Panc1 (cell line): ENCODE measurements around the gene CDCP1. TPM values are rescaled to one million over a fixed set of nuclear protein-coding genes. Genes with fewer than 3 reads are reported as not detected.

ENCODE experiments used
- ATAC-seq: fragments of 200-7000 bp; cut with Tn5 transposase; 2 replicates; pipeline ENCODE4 v1.9.1; 2020; ENCODE audit warnings: mild to moderate bottlenecking, moderate library complexity
- BruUV-seq: library from RNA; stranded (reverse); fragments of 400-500 nt; replicated peaks from 2 replicates; lab custom pipeline; 2021; lab: Mats Ljungman, UMichigan
- CTCF ChIA-PET: fragments of 300-600 bp; sonication (Branson Sonifier 250); formaldehyde crosslinking; loops from one replicate; lab custom pipeline; 2022; ENCODE audit warnings: antibody characterized with exemption; lab: Charles Lee
- POLR2A ChIA-PET: fragments of 300-600 bp; sonication (Branson Sonifier 250); formaldehyde crosslinking; loops from one replicate; lab custom pipeline; 2022; ENCODE audit warnings: antibody characterized with exemption; lab: Charles Lee
- DNase-seq: peaks from one replicate; pipeline ENCODE4 v3.0.0-alpha.2; 2010; ENCODE audit warnings: low read depth, low spot score
- H3K27ac ChIP-seq: 2 replicates; pipeline ENCODE4 v1.5.1; 2011; ENCODE audit warnings: mild to moderate bottlenecking, low read length, inconsistent platforms
- H3K27me3 ChIP-seq: fragments of 200-500 bp; sonication (Bioruptor generic); 2 replicates; pipeline ENCODE4 v1.6.0; 2014; ENCODE audit warnings: low read length, inconsistent platforms; ENCODE audit not compliant: control insufficient read depth, insufficient read depth
- H3K36me3 ChIP-seq: fragments of 200-500 bp; sonication (Bioruptor generic); 2 replicates; pipeline ENCODE4 v1.5.1; 2014; ENCODE audit warnings: inconsistent platforms, mild to moderate bottlenecking, low read length, moderate library complexity; ENCODE audit not compliant: control insufficient read depth, insufficient read depth
- H3K4me1 ChIP-seq: 2 replicates; pipeline ENCODE4 v1.5.1; 2011; ENCODE audit warnings: inconsistent platforms, mild to moderate bottlenecking, low read length, moderate library complexity; ENCODE audit not compliant: control insufficient read depth, insufficient read depth
- H3K4me3 ChIP-seq, 2 experiments: 2 replicates each; pipeline ENCODE4 v1.5.1; 2011 to 2012; ENCODE audit warnings: low read depth in 2 of 2, low read length in 2 of 2, mild to moderate bottlenecking in 2 of 2, inconsistent platforms in 1 of 2, moderate library complexity in 1 of 2
- H3K9me3 ChIP-seq: fragments of 200-500 bp; sonication (Bioruptor generic); 2 replicates; pipeline ENCODE4 v1.5.1; 2014; ENCODE audit warnings: low read depth, mild to moderate bottlenecking, inconsistent platforms, low read length, moderate library complexity; ENCODE audit not compliant: control insufficient read depth, insufficient read depth
- POLR2AphosphoS5 ChIP-seq: IDR thresholded peaks from 2 replicates; pipeline ENCODE4 v1.6.1; 2012; ENCODE audit warnings: mild to moderate bottlenecking, low read depth, low read length, moderate library complexity
- SIN3A ChIP-seq: IDR thresholded peaks from 2 replicates; pipeline ENCODE4 v1.6.1; 2012; ENCODE audit warnings: low read depth, mild to moderate bottlenecking, low read length, moderate library complexity, borderline replicate concordance; ENCODE audit not compliant: insufficient read depth
- TCF7L2 ChIP-seq: IDR thresholded peaks from 2 replicates; pipeline ENCODE4 v1.6.1; 2011; ENCODE audit warnings: mild to moderate bottlenecking, low read depth, low read length, inconsistent platforms
- in situ Hi-C: cut with HindIII; loops from 2 replicates; pipeline ENCODE4 v1.10.0; 2016; ENCODE audit warnings: low sequenced_read_pairs, low pct_unique_long_range_greater_than_20kb
- intact Hi-C: fragments of 100-400 bp; cut with micrococcal nuclease; formaldehyde crosslinking; loops from one replicate; pipeline ENCODE4 v1.10.0; 2022; ENCODE audit not compliant: unreplicated experiment
- total RNA-seq: library from RNA; stranded (reverse); gene quantifications from one replicate; pipeline ENCODE4 v1.2.1, GENCODE V29; 2021; ENCODE audit not compliant: unreplicated experiment
- TF ChIP-seq, protein P1 (sequence below), 2 experiments: IDR thresholded peaks; 2 replicates each; pipeline ENCODE4 v1.6.1; 2011 to 2012; ENCODE audit warnings: low read depth in 2 of 2, control low read depth in 1 of 2, low read length in 1 of 2, mild to moderate bottlenecking in 1 of 2, moderate library complexity in 1 of 2; ENCODE audit not compliant: insufficient read depth in 1 of 2
- TF ChIP-seq, protein P2 (sequence below): fragments of 450-650 bp; IDR thresholded peaks from 2 replicates; pipeline ENCODE4 v1.5.1; 2017; ENCODE audit warnings: mild to moderate bottlenecking

Gene CDCP1
- total RNA-seq, 1 experiment from 2014 or later = 47.8 TPM

GRCh38 chr3:45071075-45071474 is 75.1 kb downstream of the CDCP1 start:
- Histone ChIP-seq H3K27me3 (no peaks in the 10 kb centered on the region), H3K4me1 (no peaks in the 10 kb centered on the region), H3K27ac (no peak overlapping the region), H3K36me3 (no peaks in the 10 kb centered on the region), H3K9me3 (no peaks in the 10 kb centered on the region), H3K4me3 (no peak overlapping the region)
- BruUV-seq = no TSS peak
- ChIA-PET POLR2A (no interaction called here), CTCF (interaction anchor here (0.5 kb wide), 1 partner anchor 51 kb away, joined by 6 read pairs; no protein-coding TSS in a partner anchor)
- TF ChIP-seq TCF7L2 = no peak
- no peak for TF ChIP-seq POLR2AphosphoS5
- TF ChIP-seq, protein P1, sequence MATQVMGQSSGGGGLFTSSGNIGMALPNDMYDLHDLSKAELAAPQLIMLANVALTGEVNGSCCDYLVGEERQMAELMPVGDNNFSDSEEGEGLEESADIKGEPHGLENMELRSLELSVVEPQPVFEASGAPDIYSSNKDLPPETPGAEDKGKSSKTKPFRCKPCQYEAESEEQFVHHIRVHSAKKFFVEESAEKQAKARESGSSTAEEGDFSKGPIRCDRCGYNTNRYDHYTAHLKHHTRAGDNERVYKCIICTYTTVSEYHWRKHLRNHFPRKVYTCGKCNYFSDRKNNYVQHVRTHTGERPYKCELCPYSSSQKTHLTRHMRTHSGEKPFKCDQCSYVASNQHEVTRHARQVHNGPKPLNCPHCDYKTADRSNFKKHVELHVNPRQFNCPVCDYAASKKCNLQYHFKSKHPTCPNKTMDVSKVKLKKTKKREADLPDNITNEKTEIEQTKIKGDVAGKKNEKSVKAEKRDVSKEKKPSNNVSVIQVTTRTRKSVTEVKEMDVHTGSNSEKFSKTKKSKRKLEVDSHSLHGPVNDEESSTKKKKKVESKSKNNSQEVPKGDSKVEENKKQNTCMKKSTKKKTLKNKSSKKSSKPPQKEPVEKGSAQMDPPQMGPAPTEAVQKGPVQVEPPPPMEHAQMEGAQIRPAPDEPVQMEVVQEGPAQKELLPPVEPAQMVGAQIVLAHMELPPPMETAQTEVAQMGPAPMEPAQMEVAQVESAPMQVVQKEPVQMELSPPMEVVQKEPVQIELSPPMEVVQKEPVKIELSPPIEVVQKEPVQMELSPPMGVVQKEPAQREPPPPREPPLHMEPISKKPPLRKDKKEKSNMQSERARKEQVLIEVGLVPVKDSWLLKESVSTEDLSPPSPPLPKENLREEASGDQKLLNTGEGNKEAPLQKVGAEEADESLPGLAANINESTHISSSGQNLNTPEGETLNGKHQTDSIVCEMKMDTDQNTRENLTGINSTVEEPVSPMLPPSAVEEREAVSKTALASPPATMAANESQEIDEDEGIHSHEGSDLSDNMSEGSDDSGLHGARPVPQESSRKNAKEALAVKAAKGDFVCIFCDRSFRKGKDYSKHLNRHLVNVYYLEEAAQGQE (IDR thresholded peaks at IDR 0.05; ENCODE audit: insufficient read depth in 1 of 2, low read depth in 2 of 2, low read length in 1 of 2) = no peak
- TF ChIP-seq, protein P2, sequence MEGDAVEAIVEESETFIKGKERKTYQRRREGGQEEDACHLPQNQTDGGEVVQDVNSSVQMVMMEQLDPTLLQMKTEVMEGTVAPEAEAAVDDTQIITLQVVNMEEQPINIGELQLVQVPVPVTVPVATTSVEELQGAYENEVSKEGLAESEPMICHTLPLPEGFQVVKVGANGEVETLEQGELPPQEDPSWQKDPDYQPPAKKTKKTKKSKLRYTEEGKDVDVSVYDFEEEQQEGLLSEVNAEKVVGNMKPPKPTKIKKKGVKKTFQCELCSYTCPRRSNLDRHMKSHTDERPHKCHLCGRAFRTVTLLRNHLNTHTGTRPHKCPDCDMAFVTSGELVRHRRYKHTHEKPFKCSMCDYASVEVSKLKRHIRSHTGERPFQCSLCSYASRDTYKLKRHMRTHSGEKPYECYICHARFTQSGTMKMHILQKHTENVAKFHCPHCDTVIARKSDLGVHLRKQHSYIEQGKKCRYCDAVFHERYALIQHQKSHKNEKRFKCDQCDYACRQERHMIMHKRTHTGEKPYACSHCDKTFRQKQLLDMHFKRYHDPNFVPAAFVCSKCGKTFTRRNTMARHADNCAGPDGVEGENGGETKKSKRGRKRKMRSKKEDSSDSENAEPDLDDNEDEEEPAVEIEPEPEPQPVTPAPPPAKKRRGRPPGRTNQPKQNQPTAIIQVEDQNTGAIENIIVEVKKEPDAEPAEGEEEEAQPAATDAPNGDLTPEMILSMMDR = no peak
- no peak for TF ChIP-seq SIN3A
- DNase-seq (no peak), ATAC-seq (no peak)
- in situ Hi-C loops = no loop called here
- intact Hi-C loops = no loop called here

GRCh38 chr3:45067941-45068340 is 78.2 kb downstream of the CDCP1 start:
- CTCF ChIA-PET = no interaction called here
- H3K27me3 ChIP-seq = no peaks in the 10 kb centered on the region
- in situ Hi-C loops (no loop called here), intact Hi-C loops (no loop called here)
- no peak for TF ChIP-seq SIN3A
- no peak for TF ChIP-seq TCF7L2
- TF ChIP-seq, protein P2 = no peak
- TF ChIP-seq POLR2AphosphoS5 = no peak
- TF ChIP-seq, protein P1 (IDR thresholded peaks at IDR 0.05; ENCODE audit: insufficient read depth in 1 of 2, low read depth in 2 of 2, low read length in 1 of 2) = no peak
- no peak overlapping the region for H3K27ac ChIP-seq
- POLR2A ChIA-PET = no interaction called here
- no peak for DNase-seq
- no peaks in the 10 kb centered on the region for H3K9me3 ChIP-seq
- no peaks in the 10 kb centered on the region for H3K36me3 ChIP-seq
- H3K4me3 ChIP-seq = no peak overlapping the region
- no peaks in the 10 kb centered on the region; the same call in 1 of the 2 replicates for H3K4me1 ChIP-seq
- no peak for ATAC-seq
- no TSS peak for BruUV-seq
